IMR-90 (cell line): Measurements from ENCODE around the gene EXT2. TPM values are rescaled to one million over a fixed set of nuclear protein-coding genes. Genes with fewer than 3 reads are reported as not detected.

Experiments
- ATAC-seq: fragments of 200-7000 bp; cut with Tn5 transposase; 2 replicates; pipeline ENCODE4 v1.9.1; 2020; ENCODE audit warnings: low read depth, mild to moderate bottlenecking, moderate library complexity
- BruUV-seq: library from RNA; stranded (reverse); fragments of 400-500 nt; replicated peaks from 2 replicates; lab custom pipeline; 2021; lab: Mats Ljungman, UMichigan
- CTCF ChIA-PET: fragments of 300-600 bp; formaldehyde crosslinking; extraction: SDS; loops from one replicate; lab custom pipeline; 2021; ENCODE audit warnings: antibody characterized with exemption; lab: Yijun Ruan, JAX
- POLR2A ChIA-PET: fragments of 300-600 bp; sonication (Branson Sonifier 250); formaldehyde crosslinking; loops from one replicate; lab custom pipeline; 2022; ENCODE audit warnings: antibody characterized with exemption; ENCODE audit not compliant: unreplicated experiment; lab: Charles Lee
- DNase-seq: peaks from one replicate; pipeline ENCODE4 v3.0.0; 2013
- H2AFZ ChIP-seq: replicated peaks from 2 replicates; pipeline ENCODE3; 2013; ENCODE audit warnings: low read length, mild to moderate bottlenecking; ENCODE audit not compliant: poor library complexity
- H2AK5ac ChIP-seq: 2 replicates; pipeline ENCODE4 v1.6.1; 2013; ENCODE audit warnings: low read depth, low read length, inconsistent platforms
- H2AK9ac ChIP-seq: replicated peaks from 2 replicates; pipeline ENCODE3; 2013; ENCODE audit warnings: mild to moderate bottlenecking, low read depth, low read length, moderate library complexity; ENCODE audit not compliant: poor library complexity
- H2BK120ac ChIP-seq: 2 replicates; pipeline ENCODE4 v1.6.1; 2013; ENCODE audit warnings: low read depth, low read length, inconsistent platforms
- H2BK15ac ChIP-seq: 3 replicates; pipeline ENCODE4 v1.6.1; 2013; ENCODE audit warnings: low read depth, low read length, inconsistent platforms
- H2BK20ac ChIP-seq: 2 replicates; pipeline ENCODE4 v1.6.1; 2013; ENCODE audit warnings: low read depth, mild to moderate bottlenecking, inconsistent platforms, low read length, moderate library complexity
- H2BK5ac ChIP-seq: 2 replicates; pipeline ENCODE4 v1.6.1; 2013; ENCODE audit warnings: mild to moderate bottlenecking, low read depth, low read length, inconsistent platforms; ENCODE audit not compliant: poor library complexity, severe bottlenecking
- H3K14ac ChIP-seq: replicated peaks from 2 replicates; pipeline ENCODE4 v1.6.1; 2013; ENCODE audit warnings: low read depth, low read length, inconsistent platforms
- H3K18ac ChIP-seq: 2 replicates; pipeline ENCODE4 v1.6.1; 2013; ENCODE audit warnings: low read depth, low read length, control low read depth
- H3K23ac ChIP-seq: 2 replicates; pipeline ENCODE4 v1.6.1; 2013; ENCODE audit warnings: low read depth, low read length, inconsistent platforms
- H3K27ac ChIP-seq: 2 replicates; pipeline ENCODE4 v1.5.1; 2013; ENCODE audit warnings: mild to moderate bottlenecking, control low read depth, low read length; ENCODE audit not compliant: insufficient read depth
- H3K27me3 ChIP-seq: 2 replicates; pipeline ENCODE4 v1.6.1; 2013; ENCODE audit warnings: low read length; ENCODE audit not compliant: control insufficient read depth, insufficient read depth
- H3K36me3 ChIP-seq: 2 replicates; pipeline ENCODE4 v1.6.1; 2013; ENCODE audit warnings: low read length, mixed read lengths; ENCODE audit not compliant: control insufficient read depth, insufficient read depth
- H3K4ac ChIP-seq: 2 replicates; pipeline ENCODE4 v1.6.1; 2013; ENCODE audit warnings: low read depth, low read length, inconsistent platforms
- H3K4me1 ChIP-seq: 2 replicates; pipeline ENCODE4 v1.6.1; 2013; ENCODE audit warnings: low read length, mixed read lengths; ENCODE audit not compliant: control insufficient read depth, insufficient read depth
- H3K4me2 ChIP-seq: 2 replicates; pipeline ENCODE4 v1.6.1; 2013; ENCODE audit warnings: low read depth, mild to moderate bottlenecking, control low read depth, low read length, moderate library complexity
- H3K4me3 ChIP-seq: 2 replicates; pipeline ENCODE4 v1.5.1; 2013; ENCODE audit warnings: low read depth, mild to moderate bottlenecking, control low read depth, low read length, moderate library complexity; ENCODE audit not compliant: insufficient read depth
- H3K56ac ChIP-seq: 2 replicates; pipeline ENCODE4 v1.6.1; 2013; ENCODE audit warnings: low read length, inconsistent platforms; ENCODE audit not compliant: insufficient read depth; ENCODE audit errors: extremely low read depth
- H3K79me1 ChIP-seq, 2 experiments: 2 replicates each; pipeline ENCODE4 v1.6.1; 2013; ENCODE audit warnings: low read length in 2 of 2, inconsistent platforms in 1 of 2, low read depth in 1 of 2
- H3K9ac ChIP-seq: 2 replicates; pipeline ENCODE4 v1.6.1; 2013; ENCODE audit warnings: low read depth, low read length, control low read depth
- H3K9me1 ChIP-seq: 2 replicates; pipeline ENCODE4 v1.6.1; 2013; ENCODE audit warnings: low read length, inconsistent platforms; ENCODE audit not compliant: insufficient read depth
- H3K9me3 ChIP-seq: 2 replicates; pipeline ENCODE4 v1.6.1; 2013; ENCODE audit warnings: low read length; ENCODE audit not compliant: control insufficient read depth, insufficient read depth
- H4K20me1 ChIP-seq: 2 replicates; pipeline ENCODE4 v1.6.1; 2013; ENCODE audit warnings: low read length, inconsistent platforms; ENCODE audit not compliant: insufficient read depth
- H4K5ac ChIP-seq: 2 replicates; pipeline ENCODE4 v1.6.1; 2013; ENCODE audit warnings: mild to moderate bottlenecking, low read depth, low read length, control low read depth
- H4K8ac ChIP-seq, 2 experiments: 2 replicates each; pipeline ENCODE4 v1.6.1; 2013; ENCODE audit warnings: low read depth in 2 of 2, low read length in 2 of 2, control low read depth in 1 of 2, inconsistent platforms in 1 of 2
- H4K91ac ChIP-seq: 2 replicates; pipeline ENCODE4 v1.6.1; 2013; ENCODE audit warnings: low read depth, low read length, inconsistent platforms; ENCODE audit not compliant: insufficient read depth
- BHLHE40 ChIP-seq: fragments of 150-350 bp; IDR thresholded peaks from 2 replicates; pipeline ENCODE4 v1.6.1; 2016; ENCODE audit warnings: mild to moderate bottlenecking, low read depth, low read length
- CEBPB ChIP-seq: IDR thresholded peaks from 2 replicates; pipeline ENCODE4 v1.6.1; 2012; ENCODE audit warnings: low read depth, low read length, improper control_type of control experiment
- FOS ChIP-seq: fragments of 150-350 bp; IDR thresholded peaks from 2 replicates; pipeline ENCODE4 v1.6.1; 2016; ENCODE audit warnings: low read depth, low read length
- MAZ ChIP-seq: IDR thresholded peaks from 2 replicates; pipeline ENCODE4 v1.6.1; 2012; ENCODE audit warnings: low read depth, mild to moderate bottlenecking, low read length, improper control_type of control experiment, moderate library complexity, borderline replicate concordance
- MXI1 ChIP-seq: IDR thresholded peaks from 2 replicates; pipeline ENCODE4 v1.6.1; 2012; ENCODE audit warnings: low read depth, mild to moderate bottlenecking, low read length, moderate library complexity, borderline replicate concordance
- NFE2L2 ChIP-seq: fragments of 150-350 bp; IDR thresholded peaks from 2 replicates; pipeline ENCODE4 v1.6.1; 2016; ENCODE audit warnings: low read depth, mild to moderate bottlenecking, low read length
- POLR2A ChIP-seq: IDR thresholded peaks from 2 replicates; pipeline ENCODE4 v1.6.1; 2012; ENCODE audit warnings: mild to moderate bottlenecking, low read depth, low read length
- RAD21 ChIP-seq: IDR thresholded peaks from 2 replicates; pipeline ENCODE4 v1.6.1; 2012; ENCODE audit warnings: low read length, improper control_type of control experiment
- RCOR1 ChIP-seq: IDR thresholded peaks from 2 replicates; pipeline ENCODE4 v1.6.1; 2012; ENCODE audit warnings: mild to moderate bottlenecking, low read length, improper control_type of control experiment; ENCODE audit not compliant: insufficient replicate concordance
- RFX5 ChIP-seq: IDR thresholded peaks from 2 replicates; pipeline ENCODE4 v1.8.0; 2012; ENCODE audit warnings: low read depth, mild to moderate bottlenecking, low read length, moderate library complexity
- SMC3 ChIP-seq: fragments of 150-350 bp; IDR thresholded peaks from 2 replicates; pipeline ENCODE4 v1.6.1; 2016; ENCODE audit warnings: low read depth, mild to moderate bottlenecking, antibody characterized with exemption, low read length, moderate library complexity
- WGBS, 2 experiments: methylation state at CpG; one replicate each; pipeline versions ENCODE4 v1.1.5 to v1.1.7; 2013; ENCODE audit warnings: missing lambda C conversion rate in 2 of 2; ENCODE audit not compliant: insufficient read length in 1 of 2; ENCODE audit errors: extremely low coverage in 2 of 2; 5-methylcytosine and 5-hydroxymethylcytosine counted together
- dilution Hi-C: fragments of 300-500 bp; cut with HindIII; formaldehyde crosslinking; loops from one replicate; pipeline ENCODE4 v1.14.3; 2018; ENCODE audit warnings: low sequenced_read_pairs; ENCODE audit not compliant: unreplicated experiment
- in situ Hi-C: fragments of 300-500 bp; cut with MboI; formaldehyde crosslinking; loops from 3 replicates; pipeline ENCODE4 v1.14.3; 2019; ENCODE audit warnings: low sequenced_read_pairs, inconsistent platforms, mixed read lengths
- intact Hi-C: fragments of 100-400 bp; cut with micrococcal nuclease; formaldehyde crosslinking; loops from 2 replicates; pipeline ENCODE4 v1.10.0; 2022
- polyA plus RNA-seq, 3 experiments: library from polyadenylated mRNA; depleted of rRNA; stranded (reverse); fragments of >200 nt; gene quantifications; 2 replicates each; pipeline ENCODE4 v1.2.3, GENCODE V29; 2012; ENCODE audit warnings: low replicate concordance in 1 of 3
- total RNA-seq: library from RNA; depleted of rRNA; stranded (reverse); fragments of >200 nt; gene quantifications from 2 replicates; pipeline ENCODE4 v1.2.3, GENCODE V29; 2012
- TF ChIP-seq, protein P1 (sequence below): fragments of 150-350 bp; IDR thresholded peaks from 2 replicates; pipeline ENCODE4 v1.6.1; 2016; ENCODE audit warnings: low read depth, mild to moderate bottlenecking, low read length, moderate library complexity, borderline replicate concordance
- TF ChIP-seq, protein P2 (sequence below): fragments of 150-350 bp; IDR thresholded peaks from 2 replicates; pipeline ENCODE4 v1.6.1; 2017; ENCODE audit warnings: mild to moderate bottlenecking, antibody characterized with exemption, low read length, low read depth

The EXT2 gene
- total and polyA plus RNA-seq, 2 of the 4 experiments (the other 2 are of a cell fraction): 75.0 to 85.3 TPM

DNA sequence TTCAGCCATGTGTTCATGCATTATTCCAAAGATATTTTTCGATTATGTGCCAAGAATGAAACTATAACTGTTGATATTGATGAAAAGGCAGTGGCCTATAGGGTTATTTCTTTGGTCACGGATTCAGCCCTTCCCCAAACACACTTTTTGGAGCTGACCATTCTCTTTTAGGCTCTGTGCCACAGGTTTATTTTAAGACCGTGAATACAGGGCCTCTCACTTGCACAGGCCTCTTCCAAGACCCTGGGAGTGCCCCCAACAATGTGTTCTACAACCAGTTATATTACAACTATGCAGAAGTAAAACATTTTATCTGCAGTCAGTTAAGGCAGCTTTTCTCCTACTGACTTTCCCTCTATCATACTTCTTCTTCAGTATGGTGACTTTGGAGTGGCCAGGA lies 109.9 kb downstream of the EXT2 start:
- no peak overlapping the region for H3K4me3 ChIP-seq
- H3K9me3 ChIP-seq: no peaks in the 10 kb centered on the region
- H3K4ac ChIP-seq: no peak overlapping the region
- no peak overlapping the region for H2BK120ac ChIP-seq
- no peaks in the 10 kb centered on the region for H3K9me1 ChIP-seq
- no peak overlapping the region for H3K9ac ChIP-seq
- in situ Hi-C loops: no loop called here
- H2AK9ac ChIP-seq: no peak overlapping the region
- H3K27ac ChIP-seq: no peak overlapping the region
- peaks cover 4% of the 10 kb centered on the region for H3K36me3 ChIP-seq
- intact Hi-C loops: no loop called here
- H3K27me3 ChIP-seq: no peaks in the 10 kb centered on the region
- no TSS peak for BruUV-seq
- CTCF ChIA-PET: no interaction called here
- TF ChIP-seq BHLHE40 (no peak), CEBPB (no peak), FOS (no peak), POLR2A (no peak), SMC3 (no peak), MAZ (no peak), NFE2L2 (no peak), RFX5 (no peak), MXI1 (no peak), RCOR1 (no peak), RAD21 (no peak)
- TF ChIP-seq, protein P1, sequence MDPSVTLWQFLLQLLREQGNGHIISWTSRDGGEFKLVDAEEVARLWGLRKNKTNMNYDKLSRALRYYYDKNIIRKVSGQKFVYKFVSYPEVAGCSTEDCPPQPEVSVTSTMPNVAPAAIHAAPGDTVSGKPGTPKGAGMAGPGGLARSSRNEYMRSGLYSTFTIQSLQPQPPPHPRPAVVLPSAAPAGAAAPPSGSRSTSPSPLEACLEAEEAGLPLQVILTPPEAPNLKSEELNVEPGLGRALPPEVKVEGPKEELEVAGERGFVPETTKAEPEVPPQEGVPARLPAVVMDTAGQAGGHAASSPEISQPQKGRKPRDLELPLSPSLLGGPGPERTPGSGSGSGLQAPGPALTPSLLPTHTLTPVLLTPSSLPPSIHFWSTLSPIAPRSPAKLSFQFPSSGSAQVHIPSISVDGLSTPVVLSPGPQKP: no peak
- TF ChIP-seq, protein P2, sequence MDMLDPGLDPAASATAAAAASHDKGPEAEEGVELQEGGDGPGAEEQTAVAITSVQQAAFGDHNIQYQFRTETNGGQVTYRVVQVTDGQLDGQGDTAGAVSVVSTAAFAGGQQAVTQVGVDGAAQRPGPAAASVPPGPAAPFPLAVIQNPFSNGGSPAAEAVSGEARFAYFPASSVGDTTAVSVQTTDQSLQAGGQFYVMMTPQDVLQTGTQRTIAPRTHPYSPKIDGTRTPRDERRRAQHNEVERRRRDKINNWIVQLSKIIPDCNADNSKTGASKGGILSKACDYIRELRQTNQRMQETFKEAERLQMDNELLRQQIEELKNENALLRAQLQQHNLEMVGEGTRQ: no peak
- POLR2A ChIA-PET: no interaction called here
- H4K8ac ChIP-seq: no peak overlapping the region
- H3K14ac ChIP-seq: no peak overlapping the region
- no peak overlapping the region for H3K4me2 ChIP-seq
- no peak overlapping the region for H2BK5ac ChIP-seq
- peaks cover 4 to 6% of the 10 kb centered on the region in 2 experiments; a peak in 2 of 4 replicates for H3K79me1 ChIP-seq
- H3K4me1 ChIP-seq: peaks cover 2% of the 10 kb centered on the region; the same call in 1 of the 2 replicates
- DNase-seq (no peak), ATAC-seq (no peak)
- no peak overlapping the region for H2AFZ ChIP-seq
- no peak overlapping the region for H2BK15ac ChIP-seq
- no peak overlapping the region for H2BK20ac ChIP-seq
- no peak overlapping the region for H3K56ac ChIP-seq
- H4K5ac ChIP-seq: no peak overlapping the region
- dilution Hi-C loops: no loop called here
- no peaks in the 10 kb centered on the region; the same call in 1 of the 2 replicates for H4K20me1 ChIP-seq
- H2AK5ac ChIP-seq: no peak overlapping the region
- H4K91ac ChIP-seq: no peak overlapping the region
- WGBS, 2 experiments: 40% methylated on average over 1 of the region's 3 CpGs; no CpG with 5 or more reads in 1 of the 2 experiments
- H3K18ac ChIP-seq: no peak overlapping the region
- H3K23ac ChIP-seq: no peak overlapping the region
